SU-DHL-6 (cell line): ENCODE measurements around the gene KDM4B.
"Not testable (repeated sequence)": the region's sequence is repeated elsewhere in the genome, so short reads cannot be mapped to it uniquely, and the experiment has no call there.

Source experiments
- H2AFZ ChIP-seq: fragments of 200-600 bp; sonication (generic); 2 replicates; pipeline ENCODE4 v1.6.1; 2014; ENCODE audit warnings: low read depth, mild to moderate bottlenecking, moderate library complexity, mixed read lengths, antibody characterized with exemption, low read length; ENCODE audit not compliant: severe bottlenecking
- H3F3A ChIP-seq: fragments of 200-600 bp; shearing (Covaris generic); 2 replicates; pipeline ENCODE4 v1.6.0; 2016; ENCODE audit warnings: antibody characterized with exemption, mild to moderate bottlenecking; ENCODE audit not compliant: insufficient read depth
- H3K27ac ChIP-seq: fragments of 200-600 bp; sonication (generic); 2 replicates; pipeline ENCODE4 v1.5.1; 2016; ENCODE audit warnings: low read depth, mild to moderate bottlenecking, low read length, moderate library complexity, mixed read lengths
- H3K27me3 ChIP-seq: fragments of 200-600 bp; sonication (generic), shearing (Covaris generic); 2 replicates; pipeline ENCODE4 v1.6.0; 2014; ENCODE audit warnings: mild to moderate bottlenecking, low read length
- H3K36me3 ChIP-seq: fragments of 200-600 bp; sonication (generic); 2 replicates; pipeline ENCODE4 v1.6.1; 2014; ENCODE audit warnings: mild to moderate bottlenecking, low read length, mixed read lengths
- H3K4me2 ChIP-seq: fragments of 300-600, 200-600 bp; shearing (Covaris generic), sonication (generic); 2 replicates; pipeline ENCODE4 v1.6.0; 2014; ENCODE audit warnings: low read length, low read depth, mild to moderate bottlenecking; ENCODE audit not compliant: poor library complexity, severe bottlenecking
- H3K4me3 ChIP-seq: fragments of 200-600 bp; sonication (generic); 2 replicates; pipeline ENCODE4 v1.5.1; 2014; ENCODE audit warnings: antibody characterized with exemption, low read length, mild to moderate bottlenecking, mixed read lengths; ENCODE audit not compliant: insufficient read depth, poor library complexity, severe bottlenecking
- H3K79me2 ChIP-seq: fragments of 200-600 bp; sonication (generic); 2 replicates; pipeline ENCODE4 v1.6.1; 2014; ENCODE audit warnings: mild to moderate bottlenecking, low read length, moderate library complexity; ENCODE audit not compliant: insufficient read depth
- H3K9ac ChIP-seq: fragments of 200-600 bp; sonication (generic); 2 replicates; pipeline ENCODE4 v1.7.0; 2014; ENCODE audit warnings: mild to moderate bottlenecking, low read length
- H3K9me2 ChIP-seq: fragments of 200-600 bp; sonication (generic); replicated peaks from 2 replicates; pipeline ENCODE4 v1.6.1; 2014; ENCODE audit warnings: low read length; ENCODE audit not compliant: insufficient read depth
- H3K9me3 ChIP-seq: fragments of 200-600 bp; sonication (generic); 2 replicates; pipeline ENCODE4 v1.6.1; 2014; ENCODE audit warnings: low read length, mixed read lengths; ENCODE audit not compliant: insufficient read depth
- H4K20me1 ChIP-seq: fragments of 200-600 bp; sonication (generic); 2 replicates; pipeline ENCODE4 v1.6.1; 2014; ENCODE audit warnings: low read depth, mild to moderate bottlenecking, antibody characterized with exemption, low read length, moderate library complexity, mixed read lengths
- CTCF ChIP-seq: fragments of 200-600 bp; sonication (generic); IDR thresholded peaks from one replicate; pipeline ENCODE4 v1.5.1; 2017; ENCODE audit warnings: antibody characterized with exemption, mild to moderate bottlenecking, low read length, moderate library complexity; ENCODE audit not compliant: insufficient read depth, poor library complexity, severe bottlenecking
- EZH2phosphoT487 ChIP-seq: fragments of 200-600 bp; sonication (generic), shearing (Covaris generic); conservative IDR thresholded peaks from 2 replicates; pipeline ENCODE4 v1.6.1; 2018; ENCODE audit warnings: mild to moderate bottlenecking, antibody characterized with exemption, low read length, moderate library complexity, mixed read lengths

Gene KDM4B

DNA sequence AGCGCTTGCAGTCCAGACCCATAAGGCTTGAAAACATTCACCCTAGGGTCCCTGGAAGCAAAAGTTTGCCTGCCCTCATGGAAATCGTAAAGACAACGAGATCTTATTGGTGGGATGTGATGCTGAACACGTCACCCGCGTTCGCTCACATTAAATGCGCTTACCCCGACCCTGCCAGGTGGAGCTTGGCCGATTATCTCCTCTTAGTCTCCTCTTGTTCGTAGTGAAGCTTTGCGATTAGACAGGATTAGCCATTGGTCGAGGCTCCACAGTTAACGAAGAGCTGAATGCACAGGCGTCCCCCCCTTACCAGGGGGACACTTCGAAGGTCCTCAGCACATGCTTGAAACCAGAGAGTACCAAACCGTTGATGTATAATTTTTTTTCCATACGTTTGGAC, 16.0 kb upstream of the KDM4B start:
- no peaks in the 10 kb centered on the region for H3K27me3 ChIP-seq
- H3K79me2 ChIP-seq = no peaks in the 10 kb centered on the region
- no peaks in the 10 kb centered on the region for H3K9me2 ChIP-seq
- no peaks in the 10 kb centered on the region for H3K9me3 ChIP-seq
- no peak overlapping the region for H2AFZ ChIP-seq
- no peak overlapping the region for H3K4me2 ChIP-seq
- peaks cover 14% of the 10 kb centered on the region; the same call in 1 of the 2 replicates for H3K36me3 ChIP-seq
- no peaks in the 10 kb centered on the region for H4K20me1 ChIP-seq
- TF ChIP-seq EZH2phosphoT487 = no peak
- no peak for TF ChIP-seq CTCF
- no peak overlapping the region for H3K27ac ChIP-seq
- H3K4me3 ChIP-seq = no peak overlapping the region
- no peaks in the 10 kb centered on the region for H3F3A ChIP-seq
- H3K9ac ChIP-seq = no peak overlapping the region

- not testable (repeated sequence) for H3K4me3 ChIP-seq, H3F3A ChIP-seq, H3K27me3 ChIP-seq, H3K27ac ChIP-seq, H3K36me3 ChIP-seq, H3K9ac ChIP-seq, H2AFZ ChIP-seq, H4K20me1 ChIP-seq, H3K9me3 ChIP-seq, H3K9me2 ChIP-seq, H3K4me2 ChIP-seq, H3K79me2 ChIP-seq
Measured at GRCh38 chr19:4954320-4955149, 14.4 kb upstream of the KDM4B start.

DNA sequence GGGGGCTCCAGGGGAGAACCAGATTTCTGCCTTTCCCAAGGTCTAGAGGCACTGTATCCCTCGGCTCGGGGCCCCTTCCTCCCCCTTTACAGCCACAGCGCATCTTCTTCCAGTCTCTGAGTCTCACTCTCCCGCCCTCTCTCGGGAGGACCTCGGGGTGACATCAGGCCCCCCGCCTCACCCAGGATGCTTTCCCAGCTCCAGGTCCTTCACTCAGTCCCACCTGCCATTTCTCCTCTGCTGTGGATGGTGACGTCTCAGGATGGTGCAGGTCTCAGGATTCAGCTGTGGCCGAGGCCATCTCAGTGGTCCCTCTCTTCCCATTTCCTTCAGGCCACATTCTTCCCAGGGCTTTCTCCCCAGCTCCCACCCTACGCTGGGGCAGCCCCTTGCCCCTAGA, 13.6 kb upstream of the KDM4B start:
- TF ChIP-seq EZH2phosphoT487 (no peak), CTCF (no peak)
- no peaks in the 10 kb centered on the region for H3K27me3 ChIP-seq
- peaks cover 6% of the 10 kb centered on the region; the same call in 1 of the 2 replicates for H3K36me3 ChIP-seq
- no peak overlapping the region for H3K4me2 ChIP-seq
- H3K9me2 ChIP-seq = no peaks in the 10 kb centered on the region
- H3K27ac ChIP-seq = no peak overlapping the region
- H3K79me2 ChIP-seq = no peaks in the 10 kb centered on the region
- H3F3A ChIP-seq = no peaks in the 10 kb centered on the region
- H4K20me1 ChIP-seq = no peaks in the 10 kb centered on the region
- no peak overlapping the region for H3K4me3 ChIP-seq
- H3K9ac ChIP-seq = no peak overlapping the region
- H2AFZ ChIP-seq = no peak overlapping the region
- no peaks in the 10 kb centered on the region for H3K9me3 ChIP-seq

DNA sequence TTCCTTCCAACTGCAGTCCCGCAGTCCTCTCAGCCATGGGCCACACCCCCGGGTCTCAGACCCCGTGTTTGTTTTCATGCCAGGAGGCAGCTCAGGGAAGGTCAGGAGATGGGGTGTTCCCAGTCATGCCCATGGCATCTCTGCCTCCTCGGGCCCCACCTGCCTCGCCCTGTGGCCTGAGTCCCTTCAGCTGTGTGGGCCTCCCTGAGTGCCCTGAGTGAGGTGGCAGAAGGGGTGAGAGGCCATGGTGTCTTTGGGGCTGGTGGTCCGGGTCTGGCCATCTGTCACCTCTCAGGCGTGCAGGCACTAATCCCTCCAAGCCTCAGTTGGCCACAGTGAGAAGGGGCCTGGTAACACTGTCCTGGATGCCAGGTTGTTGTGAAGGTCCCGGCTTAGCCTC, 10.9 kb upstream of the KDM4B start:
- no peaks in the 10 kb centered on the region for H3K9me3 ChIP-seq
- H3K36me3 ChIP-seq = peaks cover 3% of the 10 kb centered on the region; the same call in 1 of the 2 replicates
- H2AFZ ChIP-seq = no peak overlapping the region
- no peaks in the 10 kb centered on the region for H4K20me1 ChIP-seq
- no peak overlapping the region for H3K9ac ChIP-seq
- no peak overlapping the region for H3K4me2 ChIP-seq
- no peaks in the 10 kb centered on the region; the same call in 1 of the 2 replicates for H3F3A ChIP-seq
- no peaks in the 10 kb centered on the region for H3K79me2 ChIP-seq
- H3K4me3 ChIP-seq = no peak overlapping the region
- TF ChIP-seq CTCF (no peak), EZH2phosphoT487 (no peak)
- no peaks in the 10 kb centered on the region for H3K27me3 ChIP-seq
- H3K27ac ChIP-seq = no peak overlapping the region
- no peaks in the 10 kb centered on the region for H3K9me2 ChIP-seq
